Skeletal muscle tissue (tissue), 4 donors: ENCODE data around the gene TSPAN16. TPM values are rescaled to one million over a fixed set of nuclear protein-coding genes. Genes with fewer than 3 reads are reported as not detected.
"Not testable (repeated sequence)": the region's sequence is repeated elsewhere in the genome, so short reads cannot be mapped to it uniquely, and the experiment has no call there.

ENCODE experiments used
- H3K27ac ChIP-seq: one replicate; pipeline ENCODE4 v1.7.0; 2013; ENCODE audit warnings: mild to moderate bottlenecking, low read depth, low read length, inconsistent platforms
- H3K27me3 ChIP-seq, 3 donors: one replicate each; pipeline ENCODE4 v1.7.0; 2013; ENCODE audit warnings: low read length in 3 of 3; ENCODE audit not compliant: control insufficient read depth in 3 of 3, insufficient read depth in 3 of 3
- H3K36me3 ChIP-seq, 3 donors: one replicate each; pipeline ENCODE4 v1.7.0; 2013; ENCODE audit warnings: low read length in 3 of 3; ENCODE audit not compliant: control insufficient read depth in 3 of 3, insufficient read depth in 3 of 3
- H3K4me1 ChIP-seq, 3 donors: one replicate each; pipeline ENCODE4 v1.7.0; 2013; ENCODE audit warnings: low read length in 3 of 3, mild to moderate bottlenecking in 3 of 3; ENCODE audit not compliant: control insufficient read depth in 3 of 3, insufficient read depth in 3 of 3
- H3K4me3 ChIP-seq, 3 donors: one replicate each; pipeline ENCODE4 v1.7.0; 2013; ENCODE audit warnings: low read length in 3 of 3
- H3K9ac ChIP-seq, 3 donors: one replicate each; pipeline ENCODE4 v1.7.0; 2013; ENCODE audit warnings: low read length in 3 of 3, mild to moderate bottlenecking in 3 of 3, moderate library complexity in 2 of 3, low read depth in 1 of 3
- H3K9me3 ChIP-seq, 3 donors: one replicate each; pipeline ENCODE4 v1.7.0; 2013; ENCODE audit warnings: low read length in 3 of 3; ENCODE audit not compliant: control insufficient read depth in 3 of 3
- total RNA-seq: library from RNA; depleted of rRNA; stranded (reverse); fragments of >200 nt; gene quantifications from one replicate; pipeline ENCODE4 v1.2.3, GENCODE V29; 2014
- donor health status: Osteomylitis.

TSPAN16 gene
- total RNA-seq, 1 donor from 2014 or later, result not detected

DNA sequence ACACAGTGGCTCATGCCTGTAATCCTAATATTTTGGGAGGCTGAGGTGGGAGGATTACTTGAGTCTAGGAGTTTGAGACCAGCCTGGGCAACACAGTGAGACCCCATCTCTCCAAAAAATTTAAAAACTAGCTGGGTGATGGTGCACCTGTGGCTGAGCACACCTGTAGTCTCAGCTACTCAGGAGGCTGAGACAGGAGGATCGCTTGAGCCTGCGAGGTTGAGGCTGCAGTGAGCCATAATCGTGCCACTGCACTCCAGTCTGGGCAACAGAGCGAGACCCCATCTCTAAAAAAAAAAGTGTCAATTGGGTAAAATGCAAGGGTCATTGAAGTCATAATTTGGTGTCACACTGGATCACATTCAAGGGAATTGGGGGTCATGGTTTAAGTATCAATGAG, 58.1 kb downstream of the TSPAN16 start:
- not testable (repeated sequence) for H3K9ac ChIP-seq, H3K27me3 ChIP-seq

DNA sequence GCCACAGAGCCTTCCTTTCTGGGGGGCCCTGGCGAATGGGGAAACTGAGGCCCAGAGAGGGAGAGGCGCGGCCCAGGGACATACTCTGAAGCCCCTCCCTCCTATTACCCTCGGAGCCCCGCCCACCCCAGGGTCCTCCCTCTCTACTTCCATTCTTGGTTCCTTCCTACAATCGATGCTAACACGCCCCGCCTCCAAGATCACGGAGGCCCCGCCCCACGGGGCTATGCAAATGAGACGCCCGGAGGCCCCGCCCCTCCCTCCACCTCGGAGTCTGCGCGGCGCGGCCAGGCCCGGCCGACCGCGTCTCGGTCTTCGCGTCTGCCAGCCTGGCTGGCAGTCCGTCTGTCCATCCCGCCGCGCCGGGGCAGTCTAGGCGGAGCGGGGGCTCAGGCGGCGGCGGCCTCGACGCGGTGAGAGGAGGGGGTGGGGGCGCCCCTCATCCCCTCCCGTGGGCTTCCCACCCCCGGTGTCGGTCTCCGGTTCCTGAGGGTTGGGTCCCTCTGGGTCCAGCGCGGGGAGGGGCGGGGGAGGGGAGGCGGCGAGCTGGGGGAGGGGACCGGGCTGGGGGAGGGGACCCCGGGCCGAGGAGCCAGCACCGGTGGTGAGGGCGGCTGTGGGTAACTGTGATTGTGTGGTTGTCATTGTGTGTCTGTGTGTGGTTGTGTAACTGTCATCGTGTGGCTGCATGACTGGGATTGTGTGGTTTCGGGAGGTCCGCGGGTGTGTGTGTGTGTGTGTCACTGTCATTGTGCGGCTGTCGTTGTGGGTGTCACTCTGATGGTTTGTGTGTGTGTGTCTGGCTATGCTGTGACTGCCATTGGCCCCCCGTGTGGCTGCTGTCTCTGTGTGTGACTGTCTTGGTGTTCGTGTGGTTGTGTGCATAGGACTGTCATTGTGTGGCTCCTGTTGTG, 59.5 kb downstream of the TSPAN16 start, which contains the start of gene PLPPR2:
TSS of gene PLPPR2 (plus strand) at position 273 of the 914 bp plus-strand sequence. CDS start 2,242 bp downstream, outside the sequence.
- Histone ChIP-seq H3K27me3 (peaks cover 0 to 4% (median 0%) of the 10 kb centered on the region in 3 donors), H3K9ac (peak within 1 kb of the TSS; percentile 69 to 86 (median 77)), H3K4me1 (peaks cover 7 to 13% (median 9%) of the 10 kb centered on the region in 3 donors), H3K4me3 (peak within 1 kb of the TSS; percentile 83 to 85 (median 84)), H3K36me3 (peaks cover 0 to 10% (median 7%) of the 10 kb centered on the region in 3 donors), H3K9me3 (no peaks in the 10 kb centered on the region), H3K27ac (no peak within 1 kb of the TSS)

More for the DNA sequence above, 58.1 kb downstream of the TSPAN16 start:
- not testable (repeated sequence) for H3K27ac ChIP-seq, H3K36me3 ChIP-seq, H3K4me3 ChIP-seq, H3K9me3 ChIP-seq
- H3K4me1 ChIP-seq, result peaks cover 7 to 13% (median 9%) of the 10 kb centered on the region in 3 donors

DNA sequence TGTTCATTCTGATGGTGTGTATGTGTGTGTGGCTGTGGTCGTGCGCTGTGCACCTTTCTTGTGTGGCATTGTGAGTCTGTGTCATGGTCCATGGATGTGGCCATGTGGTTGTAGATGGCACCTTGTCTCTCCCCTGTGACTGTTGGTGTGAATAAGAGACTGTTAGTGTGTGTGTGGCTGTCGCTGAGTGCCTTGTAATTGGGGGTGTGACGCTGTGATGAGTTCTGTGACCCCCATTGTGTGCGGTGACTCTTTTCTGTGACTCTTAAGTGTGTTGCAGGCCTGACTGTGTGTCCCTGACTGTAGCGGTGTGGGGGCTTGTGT, 60.1 kb downstream of the TSPAN16 start:
- Histone ChIP-seq H3K9me3 (no peaks in the 10 kb centered on the region), H3K4me3 (peak overlapping the region; percentile 83 to 85 (median 84)), H3K36me3 (peaks cover 1 to 10% (median 7%) of the 10 kb centered on the region in 3 donors), H3K9ac (peak overlapping the region; percentile 69 to 86 (median 77)), H3K4me1 (peaks cover 7 to 13% (median 9%) of the 10 kb centered on the region in 3 donors), H3K27me3 (peaks cover 0 to 5% (median 0%) of the 10 kb centered on the region in 3 donors), H3K27ac (no peak overlapping the region)

DNA sequence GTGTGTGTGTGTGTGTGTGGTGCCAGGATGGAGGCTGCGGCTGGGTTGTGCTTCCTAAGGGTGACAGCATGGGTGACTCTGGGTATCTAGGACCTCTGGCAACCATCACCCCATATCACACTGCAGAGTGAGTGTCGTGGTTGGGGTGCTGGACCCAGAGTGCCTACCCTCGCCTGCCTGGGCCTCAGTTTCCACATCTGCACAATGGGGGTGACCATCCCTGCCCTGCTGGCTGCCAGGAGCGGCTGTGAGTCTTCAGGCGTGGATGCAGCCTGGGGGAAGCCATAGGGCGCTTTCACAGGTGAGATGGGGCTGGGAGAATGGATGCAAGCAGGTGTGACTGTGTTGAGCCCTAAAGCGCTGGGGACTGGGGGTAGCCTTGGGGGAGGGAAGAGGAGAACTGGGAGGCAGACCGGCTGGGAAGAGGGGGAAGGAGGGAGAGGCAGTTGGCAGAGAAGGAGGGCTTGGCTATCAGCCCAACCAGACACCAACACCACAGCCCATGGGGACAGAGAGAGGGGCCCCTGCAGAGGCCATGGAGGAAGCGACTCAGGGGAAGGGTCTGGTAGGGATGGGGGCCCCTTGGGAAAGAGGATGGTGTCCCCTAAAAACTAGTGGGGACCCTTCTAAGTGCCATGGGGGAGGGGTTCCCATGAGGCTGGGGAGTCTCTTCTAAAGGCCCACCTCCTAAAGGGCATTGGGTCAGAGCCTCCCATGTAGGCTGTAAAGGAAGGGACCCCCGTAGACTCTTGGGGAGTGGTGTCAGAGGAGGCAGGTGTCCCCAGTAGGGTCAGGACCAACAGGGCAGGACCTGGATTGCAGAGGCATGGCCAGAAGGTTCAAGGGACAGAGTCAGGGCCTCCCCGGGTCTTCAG, 61.0 kb downstream of the TSPAN16 start:
- Histone ChIP-seq H3K9me3 (no peaks in the 10 kb centered on the region), H3K27ac (no peak overlapping the region), H3K4me3 (peak overlapping the region in 1 of 3 donors; percentile 13), H3K36me3 (peaks cover 3 to 15% (median 10%) of the 10 kb centered on the region in 3 donors), H3K4me1 (peaks cover 7 to 13% (median 9%) of the 10 kb centered on the region in 3 donors), H3K27me3 (peaks cover 0 to 8% (median 0%) of the 10 kb centered on the region in 3 donors), H3K9ac (no peak overlapping the region)

DNA sequence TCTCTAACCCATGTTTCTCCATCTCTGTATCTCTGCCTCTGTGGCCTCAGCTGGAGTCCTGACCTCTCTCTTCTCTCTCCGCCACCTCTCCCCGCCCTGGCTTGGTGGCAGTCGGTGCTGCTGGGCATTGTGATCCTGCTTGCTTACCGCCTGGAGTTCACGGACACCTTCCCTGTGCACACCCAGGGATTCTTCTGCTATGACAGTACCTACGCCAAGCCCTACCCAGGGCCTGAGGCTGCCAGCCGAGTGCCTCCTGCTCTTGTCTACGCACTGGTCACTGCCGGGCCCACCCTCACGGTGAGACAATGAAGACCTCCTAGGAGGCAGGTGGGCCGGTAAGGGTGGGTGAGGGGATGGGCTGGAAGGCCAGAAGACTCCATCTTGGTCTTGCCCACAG, 63.5 kb downstream of the TSPAN16 start:
- no peaks in the 10 kb centered on the region for H3K9me3 ChIP-seq
- H3K9ac ChIP-seq, result no peak overlapping the region
- no peak overlapping the region for H3K4me3 ChIP-seq
- H3K27ac ChIP-seq, result no peak overlapping the region
- peaks cover 7 to 13% (median 9%) of the 10 kb centered on the region in 3 donors for H3K4me1 ChIP-seq
- H3K27me3 ChIP-seq, result peaks cover 0 to 8% (median 0%) of the 10 kb centered on the region in 3 donors
- peaks cover 16 to 27% (median 16%) of the 10 kb centered on the region in 3 donors for H3K36me3 ChIP-seq

DNA sequence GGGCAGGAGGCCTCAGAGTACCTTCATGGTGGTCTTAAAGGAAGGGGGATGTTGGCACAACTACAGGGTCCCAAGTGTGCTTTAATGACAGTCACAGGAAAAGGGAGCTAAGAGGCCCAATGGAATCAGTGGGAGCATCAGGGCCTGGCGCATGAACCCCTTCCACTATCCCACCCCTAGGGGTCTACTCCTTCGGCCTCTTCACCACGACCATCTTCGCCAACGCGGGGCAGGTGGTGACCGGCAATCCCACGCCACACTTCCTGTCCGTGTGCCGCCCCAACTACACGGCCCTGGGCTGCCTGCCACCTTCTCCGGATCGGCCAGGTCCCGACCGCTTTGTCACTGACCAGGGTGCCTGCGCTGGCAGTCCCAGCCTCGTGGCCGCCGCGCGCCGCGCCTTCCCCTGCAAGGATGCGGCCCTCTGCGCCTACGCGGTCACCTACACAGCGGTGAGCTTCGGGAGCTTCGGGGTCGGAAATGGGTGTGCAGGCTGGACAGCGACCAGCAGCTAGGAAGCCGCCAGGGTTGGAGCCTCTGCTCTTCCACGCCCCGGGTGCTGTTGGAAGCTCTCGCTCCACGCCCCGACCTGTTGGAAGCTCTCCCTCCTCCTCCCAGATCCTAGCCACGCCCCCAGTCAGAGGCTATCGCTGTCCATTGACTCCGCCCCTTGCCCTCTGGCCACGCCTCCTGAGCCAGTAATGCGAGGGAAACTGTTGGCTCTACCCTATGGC, 65.2 kb downstream of the TSPAN16 start:
- Histone ChIP-seq H3K27me3 (peaks cover 0 to 5% (median 0%) of the 10 kb centered on the region in 3 donors), H3K4me1 (peaks cover 2 to 6% (median 2%) of the 10 kb centered on the region in 3 donors), H3K9ac (no peak overlapping the region), H3K9me3 (no peaks in the 10 kb centered on the region), H3K27ac (no peak overlapping the region), H3K4me3 (no peak overlapping the region), H3K36me3 (peaks cover 18 to 31% (median 19%) of the 10 kb centered on the region in 3 donors)

DNA sequence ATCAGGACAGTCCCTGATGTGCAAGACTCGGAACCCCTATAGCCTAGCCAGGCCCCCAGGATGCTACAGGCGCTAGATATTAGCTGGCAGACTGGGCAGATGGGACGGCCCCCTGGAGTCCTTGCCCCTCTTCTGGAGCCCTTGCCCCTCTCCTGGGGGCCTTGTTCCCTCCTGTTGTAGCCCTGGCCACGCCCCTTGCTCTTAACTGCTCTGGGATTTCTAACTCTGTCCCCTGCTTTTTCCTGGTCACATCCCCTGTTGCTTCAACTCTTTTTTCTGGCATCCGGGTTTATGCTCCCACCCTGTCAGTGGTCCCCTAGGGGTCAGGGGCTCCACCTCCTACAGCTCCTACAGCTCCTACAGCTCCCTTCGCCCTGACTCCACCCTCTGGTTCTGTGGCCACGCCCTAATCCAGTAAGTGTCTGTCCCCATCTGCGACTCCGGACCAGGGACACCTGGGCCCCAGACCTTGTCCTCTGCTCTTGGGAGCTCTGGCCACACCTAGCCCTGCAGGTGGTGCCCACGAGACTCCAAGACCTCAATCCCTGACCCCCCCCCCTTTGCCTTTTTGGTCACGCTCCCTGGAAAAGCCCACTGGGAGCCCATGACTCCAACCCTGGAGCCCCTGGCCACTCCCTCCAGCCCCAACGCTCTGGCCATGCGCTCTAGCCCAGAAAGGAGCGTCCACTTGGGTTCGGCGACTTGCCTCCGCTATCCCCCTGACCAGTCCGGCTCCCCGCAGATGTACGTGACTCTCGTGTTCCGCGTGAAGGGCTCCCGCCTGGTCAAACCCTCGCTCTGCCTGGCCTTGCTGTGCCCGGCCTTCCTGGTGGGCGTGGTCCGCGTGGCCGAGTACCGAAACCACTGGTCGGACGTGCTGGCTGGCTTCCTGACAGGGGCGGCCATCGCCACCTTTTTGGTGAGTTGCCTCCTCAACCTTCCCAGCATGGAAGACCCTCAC, 66.1 kb downstream of the TSPAN16 start:
- H3K36me3 ChIP-seq, result peaks cover 18 to 31% (median 19%) of the 10 kb centered on the region in 3 donors
- no peak overlapping the region for H3K9ac ChIP-seq
- no peaks in the 10 kb centered on the region for H3K4me1 ChIP-seq
- H3K4me3 ChIP-seq, result no peak overlapping the region
- H3K27me3 ChIP-seq, result peaks cover 0 to 5% (median 0%) of the 10 kb centered on the region in 3 donors
- no peaks in the 10 kb centered on the region for H3K9me3 ChIP-seq
- H3K27ac ChIP-seq, result no peak overlapping the region

DNA sequence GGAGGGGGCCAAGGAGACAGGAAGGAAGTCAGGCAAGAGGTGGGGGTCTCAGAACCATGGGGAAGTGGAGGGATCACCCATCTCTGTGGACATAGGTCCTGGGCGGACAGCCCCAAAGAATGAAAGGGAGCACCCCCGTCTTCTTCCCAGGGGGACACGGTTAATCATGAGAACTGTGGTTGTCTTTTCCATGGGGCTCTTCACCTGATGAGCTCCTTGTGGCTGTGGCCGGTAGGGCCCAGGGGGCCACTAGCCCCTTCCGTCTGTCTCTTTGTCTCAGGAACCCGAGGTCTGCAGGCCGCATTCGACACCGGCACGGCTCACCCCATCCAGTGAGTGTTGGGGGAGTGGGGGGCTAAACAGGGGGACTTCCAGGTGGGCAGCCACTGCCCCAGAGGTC, 67.9 kb downstream of the TSPAN16 start:
- Histone ChIP-seq H3K27ac (no peak overlapping the region), H3K27me3 (peaks cover 0 to 5% (median 0%) of the 10 kb centered on the region in 3 donors), H3K9me3 (no peaks in the 10 kb centered on the region), H3K36me3 (peaks cover 19 to 31% (median 20%) of the 10 kb centered on the region in 3 donors), H3K4me1 (no peaks in the 10 kb centered on the region), H3K9ac (no peak overlapping the region), H3K4me3 (no peak overlapping the region)
